ENCODE data around the gene NOD1.

DNA sequence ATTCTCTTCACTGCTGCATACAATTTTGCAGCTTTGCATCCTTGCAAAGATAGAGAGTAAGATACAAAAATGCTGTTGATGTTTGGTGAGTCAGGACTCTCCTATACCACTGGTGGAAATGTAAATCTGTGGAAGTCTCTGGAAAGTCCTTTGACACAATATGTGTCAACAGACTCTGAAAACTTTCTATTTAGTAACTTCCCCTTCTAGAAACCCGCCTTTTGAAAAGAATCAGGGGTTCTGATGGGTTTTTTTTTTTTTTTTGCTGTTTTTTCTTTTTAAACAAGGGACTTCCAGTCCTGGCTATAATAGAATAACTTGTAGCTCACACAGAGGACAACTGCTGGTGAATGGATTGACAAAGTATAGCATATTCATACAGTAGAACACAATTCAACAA, 16.4 kb downstream of the NOD1 start:
- TF ChIP-seq CTCF (conservative IDR thresholded peaks at IDR 0.05) = no peak
- TF ChIP-seq ZFX (IDR thresholded peaks at IDR 0.05) = no peak
